MCF 10A (cell line): Measurements from ENCODE around the gene ATP5PB. TPM values are rescaled to one million over a fixed set of nuclear protein-coding genes. Genes with fewer than 3 reads are reported as not detected.

Experiments
- BruUV-seq: library from RNA; stranded (reverse); fragments of 400-500 nt; replicated peaks from 2 replicates; lab custom pipeline; 2021; lab: Mats Ljungman, UMichigan
- CTCF ChIA-PET: fragments of 300-600 bp; sonication (Branson Sonifier 250); formaldehyde crosslinking; extraction: SDS; loops from one replicate; lab custom pipeline; 2021; ENCODE audit warnings: antibody characterized with exemption, inconsistent platforms; lab: Yijun Ruan, JAX
- POLR2A ChIA-PET: fragments of 300-600, 350-650 bp; sonication (Branson Sonifier 250); formaldehyde crosslinking; extraction: SDS; loops from one replicate; lab custom pipeline; 2020; ENCODE audit warnings: antibody characterized with exemption, inconsistent platforms; lab: Yijun Ruan, JAX
- DNase-seq: peaks from one replicate; pipeline ENCODE4 v3.0.0-alpha.2; 2018; ENCODE audit not compliant: unreplicated experiment
- H3K27ac Mint-ChIP-seq: one replicate; pipeline ENCODE4 v1.8.0; 2022; ENCODE audit warnings: mild to moderate bottlenecking, low read depth, mixed read lengths; ENCODE audit not compliant: unreplicated experiment
- H3K27me3 Mint-ChIP-seq: one replicate; pipeline ENCODE4 v1.8.0; 2022; ENCODE audit warnings: mixed read lengths; ENCODE audit not compliant: insufficient read depth, unreplicated experiment
- H3K36me3 Mint-ChIP-seq: one replicate; pipeline ENCODE4 v1.8.0; 2022; ENCODE audit warnings: mild to moderate bottlenecking, moderate library complexity, mixed read lengths; ENCODE audit not compliant: insufficient read depth, unreplicated experiment
- H3K4me1 Mint-ChIP-seq: one replicate; pipeline ENCODE4 v1.8.0; 2022; ENCODE audit warnings: mixed read lengths; ENCODE audit not compliant: insufficient read depth, unreplicated experiment
- H3K4me3 Mint-ChIP-seq: one replicate; pipeline ENCODE4 v1.8.0; 2022; ENCODE audit warnings: mild to moderate bottlenecking, moderate library complexity, mixed read lengths; ENCODE audit not compliant: unreplicated experiment
- H3K9me3 Mint-ChIP-seq: one replicate; pipeline ENCODE4 v1.8.0; 2022; ENCODE audit warnings: mixed read lengths; ENCODE audit not compliant: unreplicated experiment
- intact Hi-C: fragments of 100-400 bp; cut with micrococcal nuclease; formaldehyde crosslinking; loops from 2 replicates; pipeline ENCODE4 v1.14.1; 2022
- total RNA-seq: library from RNA; stranded (reverse); gene quantifications from 2 replicates; pipeline ENCODE4 v1.2.3, GENCODE V29; 2022
- TF ChIP-seq, protein P1 (sequence below): fragments of 200-600 bp; IDR thresholded peaks from one replicate; pipeline ENCODE4 v1.8.0; 2022; ENCODE audit warnings: antibody characterized with exemption, mild to moderate bottlenecking; ENCODE audit not compliant: unreplicated experiment

Gene ATP5PB
- total RNA-seq, 1 experiment from 2014 or later = 348 TPM

DNA sequence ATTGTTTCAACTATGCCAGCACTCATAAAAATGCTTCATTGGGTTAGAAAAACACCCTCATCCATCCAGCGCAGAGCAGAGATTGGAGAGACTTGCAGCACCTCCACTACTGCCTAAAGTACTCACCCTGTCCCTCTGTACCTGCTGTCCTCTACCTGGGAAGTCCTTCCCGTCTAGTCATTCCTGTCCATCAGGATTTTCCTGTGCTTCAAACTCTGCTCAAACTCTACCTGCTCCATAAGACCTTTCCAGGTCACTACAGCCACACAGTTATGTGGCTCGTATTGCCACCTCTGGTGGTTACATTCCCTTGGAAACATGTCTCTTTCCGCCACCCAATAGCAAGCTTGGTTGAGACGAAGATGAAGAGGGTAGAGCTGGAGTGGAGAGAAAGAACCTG is 28.9 kb upstream of the ATP5PB start:
- Mint-ChIP-seq H3K4me3 (no peak overlapping the region), H3K4me1 (peaks cover 24% of the 10 kb centered on the region), H3K36me3 (peaks cover 5% of the 10 kb centered on the region), H3K9me3 (no peaks in the 10 kb centered on the region), H3K27ac (no peak overlapping the region), H3K27me3 (no peaks in the 10 kb centered on the region)
- ChIA-PET CTCF (no interaction called here), POLR2A (no interaction called here)
- DNase-seq = no peak
- BruUV-seq = no TSS peak
- intact Hi-C loops = no loop called here
- TF ChIP-seq, protein P1, sequence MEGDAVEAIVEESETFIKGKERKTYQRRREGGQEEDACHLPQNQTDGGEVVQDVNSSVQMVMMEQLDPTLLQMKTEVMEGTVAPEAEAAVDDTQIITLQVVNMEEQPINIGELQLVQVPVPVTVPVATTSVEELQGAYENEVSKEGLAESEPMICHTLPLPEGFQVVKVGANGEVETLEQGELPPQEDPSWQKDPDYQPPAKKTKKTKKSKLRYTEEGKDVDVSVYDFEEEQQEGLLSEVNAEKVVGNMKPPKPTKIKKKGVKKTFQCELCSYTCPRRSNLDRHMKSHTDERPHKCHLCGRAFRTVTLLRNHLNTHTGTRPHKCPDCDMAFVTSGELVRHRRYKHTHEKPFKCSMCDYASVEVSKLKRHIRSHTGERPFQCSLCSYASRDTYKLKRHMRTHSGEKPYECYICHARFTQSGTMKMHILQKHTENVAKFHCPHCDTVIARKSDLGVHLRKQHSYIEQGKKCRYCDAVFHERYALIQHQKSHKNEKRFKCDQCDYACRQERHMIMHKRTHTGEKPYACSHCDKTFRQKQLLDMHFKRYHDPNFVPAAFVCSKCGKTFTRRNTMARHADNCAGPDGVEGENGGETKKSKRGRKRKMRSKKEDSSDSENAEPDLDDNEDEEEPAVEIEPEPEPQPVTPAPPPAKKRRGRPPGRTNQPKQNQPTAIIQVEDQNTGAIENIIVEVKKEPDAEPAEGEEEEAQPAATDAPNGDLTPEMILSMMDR = no peak

DNA sequence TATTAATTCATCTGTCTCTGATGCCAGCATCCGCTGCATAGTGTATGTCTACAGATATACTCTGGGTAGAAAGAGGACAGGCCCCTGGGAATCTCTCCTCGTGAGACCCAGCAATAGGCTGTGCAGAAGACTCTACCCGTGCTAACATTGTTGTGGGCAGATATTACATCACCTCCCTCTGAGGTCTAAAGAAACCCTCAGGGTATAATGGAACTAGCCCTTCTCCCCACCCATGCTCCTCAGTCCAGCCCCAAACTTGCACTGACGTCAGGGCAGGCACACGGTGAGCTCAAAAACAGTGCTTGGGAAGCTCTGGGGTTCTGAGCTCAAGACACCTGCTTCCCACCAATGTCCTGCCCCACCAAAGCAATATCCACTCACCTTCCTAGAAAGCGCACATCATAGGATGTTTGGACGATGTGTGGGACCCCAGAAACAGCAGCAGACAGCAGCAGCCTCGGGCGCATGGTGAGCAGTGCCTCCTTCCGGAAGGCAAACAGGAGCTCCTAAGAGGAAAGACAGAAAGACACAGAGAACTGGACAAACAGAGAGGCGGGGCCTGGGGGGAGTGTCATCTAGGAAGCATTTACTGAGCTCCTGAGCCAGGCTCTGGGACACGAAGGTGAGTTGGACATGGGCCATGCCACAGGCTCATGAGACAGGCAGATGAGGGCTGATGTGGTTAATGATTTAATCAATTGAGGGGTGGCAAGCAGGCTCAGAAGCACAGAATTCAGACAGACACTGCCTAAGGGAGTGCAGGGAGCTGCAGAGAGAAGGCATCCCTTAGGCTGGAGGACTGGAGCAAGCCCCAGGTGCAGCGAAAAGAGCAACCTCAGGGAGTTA is 26.5 kb upstream of the ATP5PB start:
- peak; percentile 81 for DNase-seq
- intact Hi-C loops = no loop called here
- no peaks in the 10 kb centered on the region for H3K9me3 Mint-ChIP-seq
- TF ChIP-seq, protein P1 = no peak
- peaks cover 5% of the 10 kb centered on the region for H3K36me3 Mint-ChIP-seq
- peak overlapping the region; percentile 58 for H3K27ac Mint-ChIP-seq
- CTCF ChIA-PET = interaction anchor here (0.7 to 2.3 kb wide), 14 partner anchors 10 to 392 kb away, joined by 3 to 9 read pairs (median 4); no protein-coding TSS in a partner anchor
- H3K27me3 Mint-ChIP-seq = no peaks in the 10 kb centered on the region
- H3K4me1 Mint-ChIP-seq = peaks cover 23% of the 10 kb centered on the region
- no TSS peak for BruUV-seq
- H3K4me3 Mint-ChIP-seq = peak overlapping the region; percentile 59
- POLR2A ChIA-PET = interaction anchor here (0.8 to 1.6 kb wide), 6 partner anchors 9 to 208 kb away, joined by 3 to 6 read pairs (median 4); partner anchors contain the start of genes ATP5PB and WDR77

- ChIA-PET POLR2A (interaction anchor here (0.7 to 1.6 kb wide), 3 partner anchors 25 to 240 kb away, joined by 3 to 5 read pairs (median 3); partner anchors contain the start of genes ATP5PB and WDR77), CTCF (interaction anchor here (0.8 to 0.9 kb wide), 4 partner anchors 14 to 20 kb away, joined by 3 to 4 read pairs (median 3); no protein-coding TSS in a partner anchor)
- Mint-ChIP-seq H3K4me1 (peaks cover 26% of the 10 kb centered on the region), H3K36me3 (peaks cover 5% of the 10 kb centered on the region), H3K27ac (no peak overlapping the region), H3K9me3 (no peaks in the 10 kb centered on the region), H3K4me3 (no peak overlapping the region), H3K27me3 (no peaks in the 10 kb centered on the region)
- TF ChIP-seq, protein P1 = no peak
- BruUV-seq = no TSS peak
- no peak for DNase-seq
- intact Hi-C loops = no loop called here
Observed at GRCh38 chr1:111424281-111424680, 25.0 kb upstream of the ATP5PB start.

DNA sequence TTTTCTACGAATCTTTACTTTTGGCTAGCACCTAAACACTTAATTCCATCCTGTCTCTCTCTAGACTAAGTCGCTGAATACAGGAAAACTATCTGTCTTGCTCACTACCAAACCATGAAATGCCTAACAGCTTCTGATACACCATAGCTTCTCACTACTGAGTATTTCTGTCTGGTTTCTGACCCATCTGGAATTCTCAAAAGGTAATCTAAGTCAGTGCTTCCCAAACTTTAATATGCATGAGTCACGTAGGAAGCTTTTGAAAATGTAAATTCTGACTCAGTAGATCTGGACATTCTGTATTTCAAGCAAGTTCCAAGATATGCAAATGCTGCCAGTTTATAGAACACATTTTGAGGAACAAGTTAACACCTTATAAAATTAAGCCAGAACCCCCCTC is 12.5 kb upstream of the ATP5PB start:
- Mint-ChIP-seq H3K4me3 (no peak overlapping the region), H3K27ac (no peak overlapping the region), H3K27me3 (no peaks in the 10 kb centered on the region), H3K4me1 (peaks cover 6% of the 10 kb centered on the region), H3K36me3 (peaks cover 32% of the 10 kb centered on the region), H3K9me3 (no peaks in the 10 kb centered on the region)
- POLR2A ChIA-PET = interaction anchor here (0.7 to 1.5 kb wide), 3 partner anchors 8 to 12 kb away, joined by 3 to 4 read pairs (median 3); partner anchors contain the start of gene WDR77
- DNase-seq = no peak
- BruUV-seq = no TSS peak
- intact Hi-C loops = no loop called here
- CTCF ChIA-PET = interaction anchor here (1.0 kb wide), 1 partner anchor 14 kb away, joined by 3 read pairs; no protein-coding TSS in a partner anchor
- TF ChIP-seq, protein P1 = no peak
